ENCODE data around the gene PTPMT1. TPM values are rescaled to one million over a fixed set of nuclear protein-coding genes. Genes with fewer than 3 reads are reported as not detected.

Gene PTPMT1
- total and polyA plus RNA-seq, 2 donors from 2014 or later, result 34.6 to 90.3 TPM

DNA sequence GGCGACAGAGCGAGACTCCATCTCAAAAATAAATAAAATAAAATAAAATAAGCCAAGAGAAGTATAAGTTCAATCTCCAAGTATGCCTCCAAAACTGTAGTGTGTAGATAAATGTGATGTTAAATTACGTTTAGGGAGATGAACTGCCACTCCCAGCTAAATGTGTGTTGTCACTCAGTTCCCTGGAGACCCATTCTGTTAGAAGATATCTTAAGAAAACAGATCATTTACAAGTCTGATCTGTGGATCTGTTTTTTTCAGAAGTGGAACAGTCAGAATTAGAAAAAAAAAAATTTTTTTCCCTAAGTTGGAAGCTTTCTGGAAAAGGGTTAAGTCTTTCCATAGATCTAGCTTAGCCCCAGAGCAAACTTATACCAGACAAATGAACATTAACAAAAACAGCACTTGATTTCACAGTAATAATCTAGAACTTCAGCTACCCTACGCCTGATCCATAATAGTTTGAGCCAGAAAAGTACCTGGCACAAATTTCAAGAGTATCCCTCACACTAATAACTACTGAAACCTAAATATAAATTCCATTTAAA is 30.6 kb upstream of the PTPMT1 start:
- FAIRE-seq (no peak), DNase-seq (no peak)
- intact Hi-C loops (cut with DNase I), result no loop called here
- Histone ChIP-seq H3K4me1 (ENCODE audit: control insufficient read depth in 2 of 3, insufficient read depth in 2 of 3, low read depth in 1 of 3, low read length in 3 of 3) (peaks cover 0 to 10% (median 10%) of the 10 kb centered on the region in 3 donors), H3K9me3 (ENCODE audit: control insufficient read depth in 2 of 3, insufficient read depth in 1 of 3, low read length in 3 of 3) (no peaks in the 10 kb centered on the region), H3K27me3 (ENCODE audit: control insufficient read depth, insufficient read depth, low read length) (no peaks in the 10 kb centered on the region), H3K27ac (ENCODE audit: low read depth in 2 of 2, low read length in 2 of 2) (no peak overlapping the region), H3K4me3 (ENCODE audit: low read length in 3 of 3) (no peak overlapping the region), H3K36me3 (ENCODE audit: control insufficient read depth in 2 of 3, insufficient read depth in 3 of 3, low read length in 3 of 3) (peaks cover 0 to 3% (median 0%) of the 10 kb centered on the region in 3 donors), H3K9ac (ENCODE audit: low read length in 3 of 3) (no peak overlapping the region)
- TF ChIP-seq, protein P1, sequence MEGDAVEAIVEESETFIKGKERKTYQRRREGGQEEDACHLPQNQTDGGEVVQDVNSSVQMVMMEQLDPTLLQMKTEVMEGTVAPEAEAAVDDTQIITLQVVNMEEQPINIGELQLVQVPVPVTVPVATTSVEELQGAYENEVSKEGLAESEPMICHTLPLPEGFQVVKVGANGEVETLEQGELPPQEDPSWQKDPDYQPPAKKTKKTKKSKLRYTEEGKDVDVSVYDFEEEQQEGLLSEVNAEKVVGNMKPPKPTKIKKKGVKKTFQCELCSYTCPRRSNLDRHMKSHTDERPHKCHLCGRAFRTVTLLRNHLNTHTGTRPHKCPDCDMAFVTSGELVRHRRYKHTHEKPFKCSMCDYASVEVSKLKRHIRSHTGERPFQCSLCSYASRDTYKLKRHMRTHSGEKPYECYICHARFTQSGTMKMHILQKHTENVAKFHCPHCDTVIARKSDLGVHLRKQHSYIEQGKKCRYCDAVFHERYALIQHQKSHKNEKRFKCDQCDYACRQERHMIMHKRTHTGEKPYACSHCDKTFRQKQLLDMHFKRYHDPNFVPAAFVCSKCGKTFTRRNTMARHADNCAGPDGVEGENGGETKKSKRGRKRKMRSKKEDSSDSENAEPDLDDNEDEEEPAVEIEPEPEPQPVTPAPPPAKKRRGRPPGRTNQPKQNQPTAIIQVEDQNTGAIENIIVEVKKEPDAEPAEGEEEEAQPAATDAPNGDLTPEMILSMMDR (IDR thresholded peaks at IDR 0.05; ENCODE audit: borderline replicate concordance, extremely low read depth, insufficient read depth), result no peak

DNA sequence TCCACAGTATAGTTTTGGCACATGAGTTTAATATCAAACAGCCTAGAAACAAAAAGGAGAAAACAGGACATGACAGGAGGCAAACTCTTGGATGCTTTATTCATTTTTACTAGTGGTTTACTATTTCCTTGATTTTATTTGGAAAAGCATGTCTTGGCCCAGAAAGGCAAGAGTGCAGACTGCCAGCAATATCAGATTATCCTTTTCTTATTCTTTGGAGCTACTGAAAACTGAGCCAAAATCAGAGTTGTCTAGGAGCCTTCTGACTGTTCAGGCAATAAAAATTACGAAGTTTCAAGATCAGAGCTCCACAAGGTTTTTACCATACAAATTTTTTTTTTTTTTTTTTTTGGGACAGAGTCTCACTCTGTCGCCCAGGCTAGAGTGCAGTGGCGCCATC is 28.5 kb upstream of the PTPMT1 start:
- peaks cover 0 to 17% (median 16%) of the 10 kb centered on the region in 3 donors for H3K4me1 ChIP-seq (ENCODE audit: control insufficient read depth in 2 of 3, insufficient read depth in 2 of 3, low read depth in 1 of 3, low read length in 3 of 3)
- H3K27me3 ChIP-seq (ENCODE audit: control insufficient read depth, insufficient read depth, low read length), result no peaks in the 10 kb centered on the region
- TF ChIP-seq, protein P1 (IDR thresholded peaks at IDR 0.05; ENCODE audit: borderline replicate concordance, extremely low read depth, insufficient read depth), result no peak
- no peaks in the 10 kb centered on the region for H3K9me3 ChIP-seq (ENCODE audit: control insufficient read depth in 2 of 3, insufficient read depth in 1 of 3, low read length in 3 of 3)
- no peak overlapping the region for H3K9ac ChIP-seq (ENCODE audit: low read length in 3 of 3)
- intact Hi-C loops (cut with DNase I), result no loop called here
- H3K27ac ChIP-seq (ENCODE audit: low read depth in 2 of 2, low read length in 2 of 2), result no peak overlapping the region
- no peak for FAIRE-seq
- DNase-seq, result no peak
- H3K4me3 ChIP-seq (ENCODE audit: low read length in 3 of 3), result no peak overlapping the region
- H3K36me3 ChIP-seq (ENCODE audit: control insufficient read depth in 2 of 3, insufficient read depth in 3 of 3, low read length in 3 of 3), result peaks cover 0 to 3% (median 0%) of the 10 kb centered on the region in 3 donors

DNA sequence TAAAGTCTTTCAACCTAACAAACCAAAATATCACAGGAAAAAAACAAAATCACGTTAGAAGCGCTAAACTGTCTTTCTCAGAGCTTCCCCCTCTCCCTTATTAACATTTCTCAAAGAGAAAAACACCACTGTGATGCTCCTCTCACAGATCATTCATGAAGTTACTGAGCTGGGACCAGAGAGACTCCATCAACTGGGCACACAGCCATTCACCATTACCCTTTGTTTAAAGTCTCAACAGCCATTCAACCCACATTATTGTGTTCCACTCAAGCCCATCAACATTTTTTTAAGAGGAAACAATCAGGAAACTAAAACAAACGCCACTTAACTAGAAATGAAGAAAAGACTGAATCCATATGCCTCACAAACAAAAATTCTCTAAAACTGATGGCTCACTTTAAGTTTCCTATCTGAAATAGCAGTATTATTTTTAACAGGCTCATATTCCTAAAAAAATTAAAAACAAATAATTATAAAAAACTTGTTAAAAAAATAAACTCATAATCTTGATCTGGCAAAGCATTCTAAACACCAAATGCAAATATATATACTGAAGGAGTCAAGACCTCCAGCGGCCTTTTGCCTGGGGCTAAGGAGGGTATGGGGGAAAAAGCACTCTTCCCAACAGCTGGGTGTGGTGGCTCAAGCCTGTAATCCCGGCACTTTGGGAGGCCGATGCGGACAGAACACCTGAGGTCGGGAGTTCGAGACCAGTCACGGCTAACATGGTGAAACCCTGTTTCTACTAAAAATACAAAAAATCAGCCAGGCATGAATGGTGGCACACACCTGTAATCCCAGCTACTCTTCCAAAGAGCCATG is 26.4 kb upstream of the PTPMT1 start:
- TF ChIP-seq, protein P1 (IDR thresholded peaks at IDR 0.05; ENCODE audit: borderline replicate concordance, extremely low read depth, insufficient read depth), result no peak
- peak overlapping the region; percentile 32 to 35 for H3K27ac ChIP-seq (ENCODE audit: low read depth in 2 of 2, low read length in 2 of 2)
- H3K9ac ChIP-seq (ENCODE audit: low read length in 3 of 3), result no peak overlapping the region
- no peak overlapping the region for H3K4me3 ChIP-seq (ENCODE audit: low read length in 3 of 3)
- intact Hi-C loops (cut with DNase I), result no loop called here
- peaks cover 0 to 14% (median 8%) of the 10 kb centered on the region in 3 donors for H3K4me1 ChIP-seq (ENCODE audit: control insufficient read depth in 2 of 3, insufficient read depth in 2 of 3, low read depth in 1 of 3, low read length in 3 of 3)
- peak in 1 of 5 donors; percentile 38 for DNase-seq
- peaks cover 0 to 3% (median 0%) of the 10 kb centered on the region in 3 donors for H3K36me3 ChIP-seq (ENCODE audit: control insufficient read depth in 2 of 3, insufficient read depth in 3 of 3, low read length in 3 of 3)
- H3K9me3 ChIP-seq (ENCODE audit: control insufficient read depth in 2 of 3, insufficient read depth in 1 of 3, low read length in 3 of 3), result no peaks in the 10 kb centered on the region
- H3K27me3 ChIP-seq (ENCODE audit: control insufficient read depth, insufficient read depth, low read length), result no peaks in the 10 kb centered on the region
- no peak for FAIRE-seq

Measured in kidney (tissue), 14 donors.